ENCODE results near the gene LRIF1. TPM values are rescaled to one million over a fixed set of nuclear protein-coding genes. Genes with fewer than 3 reads are reported as not detected.
"Not testable (repeated sequence)": the region's sequence is repeated elsewhere in the genome, so short reads cannot be mapped to it uniquely, and the experiment has no call there.

LRIF1 gene
- total RNA-seq, 6 experiments from 2014 or later = 3.8 to 7.8 (median 5.8) TPM

- H3K9me3 ChIP-seq; H3K27me3 ChIP-seq; DNase-seq; H3K4me1 ChIP-seq; intact Hi-C loops (cut with DNase I); H3K27ac ChIP-seq; H3K4me3 ChIP-seq; H3K36me3 ChIP-seq: not testable (repeated sequence)
- ATAC-seq = peak in 2 of 4 donors; percentile 35 to 51
- TF ChIP-seq CTCF (IDR thresholded peaks at IDR 0.05) = peak; percentile 26 to 45 (median 36)
- WGBS (ENCODE audit: insufficient coverage, low coverage, low lambda C conversion rate, missing lambda C conversion rate) = 6% methylated on average over 2 of the region's 2 CpGs
Measured at GRCh38 chr1:110992329-110992728, 28.6 kb upstream of the LRIF1 start.

DNA sequence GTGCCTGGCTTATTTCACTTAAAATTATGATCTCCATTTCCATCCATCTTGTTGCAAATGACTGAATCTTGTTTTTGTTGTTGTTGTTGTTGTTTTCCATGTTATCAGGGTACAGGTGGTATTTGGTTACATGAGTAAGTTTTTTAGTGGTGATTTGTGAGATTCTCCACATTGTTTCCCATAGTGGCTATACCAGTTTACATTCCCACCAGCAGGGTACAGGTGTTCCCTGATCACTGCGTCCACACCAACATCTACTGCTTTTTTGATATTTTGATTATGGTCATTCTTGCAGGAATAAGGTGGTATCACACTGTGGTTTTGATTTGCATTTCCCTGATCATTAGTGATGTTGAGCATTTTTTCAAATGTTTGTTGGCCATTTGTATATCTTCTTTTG is 27.6 kb upstream of the LRIF1 start:
- H3K27ac ChIP-seq; ATAC-seq; H3K4me3 ChIP-seq; H3K27me3 ChIP-seq; H3K9me3 ChIP-seq; H3K36me3 ChIP-seq; DNase-seq; intact Hi-C loops (cut with DNase I); H3K4me1 ChIP-seq: not testable (repeated sequence)
- 86% methylated on average over 1 of the region's 1 CpG for WGBS (ENCODE audit: insufficient coverage, low coverage, low lambda C conversion rate, missing lambda C conversion rate)

DNA sequence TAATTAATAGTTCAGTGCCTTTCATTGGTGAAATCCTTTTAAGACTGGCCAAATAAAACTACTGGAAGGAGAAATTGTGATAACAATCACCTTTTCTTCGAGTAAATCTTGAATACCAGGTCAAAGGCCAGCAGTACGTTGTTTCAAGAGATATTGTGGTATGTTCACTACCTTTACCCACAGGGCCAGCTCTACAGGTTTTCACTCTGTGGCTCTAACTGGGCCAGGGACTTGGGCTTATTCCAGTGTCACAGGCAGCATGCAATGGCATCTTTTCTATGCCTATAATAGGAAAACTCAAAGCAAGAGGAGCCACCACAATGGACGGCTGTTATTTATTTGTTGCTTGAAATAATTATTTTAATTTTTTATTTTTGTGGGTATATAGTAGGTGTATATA is 26.8 kb upstream of the LRIF1 start:
- WGBS (ENCODE audit: insufficient coverage, low coverage, low lambda C conversion rate, missing lambda C conversion rate) = 62% methylated on average over 3 of the region's 3 CpGs
- intact Hi-C loops (cut with DNase I) = no loop called here
- no peak overlapping the region for H3K4me3 ChIP-seq
- no peaks in the 10 kb centered on the region for H3K36me3 ChIP-seq
- H3K27me3 ChIP-seq = no peaks in the 10 kb centered on the region
- no peak overlapping the region for H3K27ac ChIP-seq
- TF ChIP-seq POLR2A (IDR thresholded peaks at IDR 0.05) = no peak
- TF ChIP-seq CTCF (IDR thresholded peaks at IDR 0.05) = no peak
- no peaks in the 10 kb centered on the region for H3K9me3 ChIP-seq
- no peak for ATAC-seq
- H3K4me1 ChIP-seq = no peaks in the 10 kb centered on the region
- DNase-seq = no peak

- Histone ChIP-seq H3K9me3 (no peaks in the 10 kb centered on the region), H3K4me1 (no peaks in the 10 kb centered on the region), H3K27ac (no peak overlapping the region), H3K36me3 (no peaks in the 10 kb centered on the region), H3K27me3 (no peaks in the 10 kb centered on the region), H3K4me3 (no peak overlapping the region)
- TF ChIP-seq POLR2A (IDR thresholded peaks at IDR 0.05) = no peak
- no peak for TF ChIP-seq CTCF (IDR thresholded peaks at IDR 0.05)
- DNase-seq (no peak), ATAC-seq (no peak)
- intact Hi-C loops (cut with DNase I) = no loop called here
Measured at GRCh38 chr1:110986407-110986891, 22.7 kb upstream of the LRIF1 start.

DNA sequence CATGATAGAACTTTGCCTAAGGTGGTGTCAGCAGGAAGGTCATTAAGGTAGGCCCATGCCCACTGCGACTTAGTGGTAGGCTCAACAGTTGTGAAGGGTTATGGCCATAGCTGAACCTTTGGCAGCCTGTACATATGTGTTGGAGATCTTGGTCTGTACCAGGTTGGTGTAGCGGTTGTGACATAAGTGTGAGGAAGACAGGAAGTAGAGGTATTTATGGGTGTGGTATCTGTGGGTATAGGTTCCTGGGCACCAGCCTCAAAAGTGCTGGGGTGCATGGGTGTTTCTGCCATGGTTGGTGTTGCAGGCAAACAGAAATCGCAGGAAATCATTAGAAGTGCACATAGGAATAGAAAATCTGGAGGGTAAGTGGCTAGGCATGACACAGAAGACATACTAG is 18.6 kb upstream of the LRIF1 start:
- Histone ChIP-seq H3K4me1 (no peaks in the 10 kb centered on the region), H3K27ac (no peak overlapping the region), H3K36me3 (no peaks in the 10 kb centered on the region), H3K4me3 (no peak overlapping the region), H3K9me3 (no peaks in the 10 kb centered on the region), H3K27me3 (peaks cover 0 to 5% of the 10 kb centered on the region in 2 donors)
- TF ChIP-seq CTCF (IDR thresholded peaks at IDR 0.05) (no peak), POLR2A (IDR thresholded peaks at IDR 0.05) (no peak)
- ATAC-seq = no peak
- WGBS (ENCODE audit: insufficient coverage, low coverage, low lambda C conversion rate, missing lambda C conversion rate) = 58% methylated on average over 3 of the region's 3 CpGs
- no peak for DNase-seq
- intact Hi-C loops (cut with DNase I) = no loop called here
